ENCODE measurements around the gene PLCD4. TPM values are rescaled to one million over a fixed set of nuclear protein-coding genes. Genes with fewer than 3 reads are reported as not detected.

Gene PLCD4
- total RNA-seq, 4 donors from 2014 or later = 2.6 to 5.8 (median 4.8) TPM

GRCh38 chr2:218659258-218659987 is 51.7 kb downstream of the PLCD4 start, which contains the start of the genes BCS1L and ZNF142:
TSS of gene BCS1L (plus strand) at chr2:218659683. CDS start at chr2:218660988, 1,305 bp downstream.
TSS of gene ZNF142 (minus strand) at chr2:218659623. CDS start at chr2:218656429, 3,194 bp downstream.
- peak; percentile 97 for DNase-seq (ENCODE audit: extremely low spot score)
- intact Hi-C loops (cut with DNase I) = no loop called here
- no peaks in the 10 kb centered on the region for H3K9me3 ChIP-seq

GRCh38 chr2:218659988-218660358 is 52.3 kb downstream of the PLCD4 start:
- no peaks in the 10 kb centered on the region for H3K9me3 ChIP-seq
- 20% methylated on average over 8 of the region's 8 CpGs for WGBS
- intact Hi-C loops (cut with DNase I) = loop anchor here (5.0 kb wide), 1 partner anchor 253 kb away; no protein-coding TSS in a partner anchor

More at GRCh38 chr2:218659258-218659987, 51.7 kb downstream of the PLCD4 start, which contains the start of the genes BCS1L and ZNF142:
- 2% methylated on average over 20 of the region's 49 CpGs for WGBS
- H3K27me3 ChIP-seq = no peaks in the 10 kb centered on the region
- peaks cover 22 to 43% (median 28%) of the 10 kb centered on the region in 4 donors for H3K4me1 ChIP-seq
- H3K36me3 ChIP-seq = peaks cover 43 to 65% (median 49%) of the 10 kb centered on the region in 4 donors
- TF ChIP-seq POLR2A (IDR thresholded peaks at IDR 0.05; ENCODE audit: low read depth) = no peak
- TF ChIP-seq POLR2AphosphoS5 (IDR thresholded peaks at IDR 0.05) = peak; percentile 65 to 81
- peak within 1 kb of the TSS; percentile 76 to 83 (median 78) for H3K27ac ChIP-seq (replicated peaks in 1 of 4)
- peak within 1 kb of the TSS; percentile 81 to 97 (median 88) for H3K4me3 ChIP-seq

DNA sequence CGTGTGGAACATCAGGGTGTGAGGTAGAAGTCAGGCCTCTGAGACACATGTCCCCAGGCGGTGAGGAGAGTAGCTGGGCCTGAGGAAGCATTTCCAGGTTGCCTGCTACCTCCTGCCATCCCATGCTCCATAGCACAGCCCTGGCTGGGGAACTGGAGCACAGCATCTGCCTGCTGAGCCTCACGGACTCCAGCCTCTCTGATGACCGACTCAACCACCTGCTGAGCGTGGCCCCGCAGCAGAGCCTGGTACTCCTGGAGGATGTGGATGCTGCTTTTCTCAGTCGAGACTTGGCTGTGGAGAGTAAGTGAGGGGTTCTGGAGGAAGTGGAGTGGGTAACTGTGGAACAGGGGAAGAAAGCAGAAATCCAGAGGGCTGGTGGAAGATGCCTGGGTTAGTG is 54.7 kb downstream of the PLCD4 start:
- no peak for DNase-seq (ENCODE audit: extremely low spot score)
- peaks cover 55 to 66% (median 62%) of the 10 kb centered on the region in 4 donors for H3K36me3 ChIP-seq
- intact Hi-C loops (cut with DNase I) = loop anchor here (5.0 kb wide), 1 partner anchor 255 kb away; no protein-coding TSS in a partner anchor

More at GRCh38 chr2:218659988-218660358, 52.3 kb downstream of the PLCD4 start:
- Histone ChIP-seq H3K27me3 (no peaks in the 10 kb centered on the region), H3K27ac (replicated peaks in 1 of 4) (peak overlapping the region; percentile 76 to 83 (median 78)), H3K36me3 (peaks cover 44 to 65% (median 50%) of the 10 kb centered on the region in 4 donors), H3K4me3 (peak overlapping the region; percentile 81 to 97 (median 88)), H3K4me1 (peaks cover 22 to 43% (median 28%) of the 10 kb centered on the region in 4 donors)
- TF ChIP-seq POLR2A (IDR thresholded peaks at IDR 0.05; ENCODE audit: low read depth) = no peak
- TF ChIP-seq, protein P1, sequence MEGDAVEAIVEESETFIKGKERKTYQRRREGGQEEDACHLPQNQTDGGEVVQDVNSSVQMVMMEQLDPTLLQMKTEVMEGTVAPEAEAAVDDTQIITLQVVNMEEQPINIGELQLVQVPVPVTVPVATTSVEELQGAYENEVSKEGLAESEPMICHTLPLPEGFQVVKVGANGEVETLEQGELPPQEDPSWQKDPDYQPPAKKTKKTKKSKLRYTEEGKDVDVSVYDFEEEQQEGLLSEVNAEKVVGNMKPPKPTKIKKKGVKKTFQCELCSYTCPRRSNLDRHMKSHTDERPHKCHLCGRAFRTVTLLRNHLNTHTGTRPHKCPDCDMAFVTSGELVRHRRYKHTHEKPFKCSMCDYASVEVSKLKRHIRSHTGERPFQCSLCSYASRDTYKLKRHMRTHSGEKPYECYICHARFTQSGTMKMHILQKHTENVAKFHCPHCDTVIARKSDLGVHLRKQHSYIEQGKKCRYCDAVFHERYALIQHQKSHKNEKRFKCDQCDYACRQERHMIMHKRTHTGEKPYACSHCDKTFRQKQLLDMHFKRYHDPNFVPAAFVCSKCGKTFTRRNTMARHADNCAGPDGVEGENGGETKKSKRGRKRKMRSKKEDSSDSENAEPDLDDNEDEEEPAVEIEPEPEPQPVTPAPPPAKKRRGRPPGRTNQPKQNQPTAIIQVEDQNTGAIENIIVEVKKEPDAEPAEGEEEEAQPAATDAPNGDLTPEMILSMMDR (IDR thresholded peaks at IDR 0.05) = no peak
- TF ChIP-seq POLR2AphosphoS5 (IDR thresholded peaks at IDR 0.05) = no peak
- TF ChIP-seq EP300 (IDR thresholded peaks at IDR 0.05) = no peak
- DNase-seq (ENCODE audit: extremely low spot score) = no peak

DNA sequence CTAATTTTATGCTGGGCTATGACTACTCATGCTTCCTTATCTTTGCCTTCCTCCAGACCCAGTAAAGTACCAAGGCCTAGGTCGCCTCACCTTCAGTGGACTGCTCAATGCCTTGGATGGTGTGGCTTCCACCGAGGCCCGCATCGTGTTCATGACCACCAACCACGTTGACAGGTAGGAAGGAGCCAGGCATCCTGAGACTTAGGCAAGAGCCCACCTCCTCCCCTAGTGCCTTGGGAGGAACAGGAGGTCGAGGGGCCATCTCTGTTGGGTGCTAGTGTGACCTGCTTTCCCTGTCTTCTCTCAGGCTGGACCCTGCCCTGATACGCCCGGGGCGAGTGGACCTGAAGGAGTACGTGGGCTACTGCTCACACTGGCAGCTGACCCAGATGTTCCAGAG is 55.1 kb downstream of the PLCD4 start:
- intact Hi-C loops (cut with DNase I) = loop anchor here (5.0 kb wide), 1 partner anchor 256 kb away; no protein-coding TSS in a partner anchor
- Histone ChIP-seq H3K4me1 (peaks cover 16 to 28% (median 23%) of the 10 kb centered on the region in 4 donors), H3K9me3 (no peaks in the 10 kb centered on the region), H3K27me3 (no peaks in the 10 kb centered on the region), H3K4me3 (no peak overlapping the region), H3K27ac (replicated peaks in 1 of 4) (no peak overlapping the region), H3K36me3 (peaks cover 60 to 66% (median 65%) of the 10 kb centered on the region in 4 donors)
- DNase-seq (ENCODE audit: extremely low spot score) = no peak
- TF ChIP-seq POLR2A (IDR thresholded peaks at IDR 0.05; ENCODE audit: low read depth) = no peak
- TF ChIP-seq POLR2AphosphoS5 (IDR thresholded peaks at IDR 0.05) = no peak
- TF ChIP-seq, protein P1 (IDR thresholded peaks at IDR 0.05) = no peak
- no peak for TF ChIP-seq EP300 (IDR thresholded peaks at IDR 0.05)
- WGBS = 83% methylated on average over 9 of the region's 10 CpGs

More for the DNA sequence above, 54.7 kb downstream of the PLCD4 start:
- Histone ChIP-seq H3K9me3 (no peaks in the 10 kb centered on the region), H3K4me3 (no peak overlapping the region), H3K27me3 (no peaks in the 10 kb centered on the region), H3K27ac (replicated peaks in 1 of 4) (no peak overlapping the region), H3K4me1 (peaks cover 21 to 32% (median 23%) of the 10 kb centered on the region in 4 donors)
- WGBS = 84% methylated on average over 6 of the region's 7 CpGs
- no peak for TF ChIP-seq POLR2AphosphoS5 (IDR thresholded peaks at IDR 0.05)

- no peak overlapping the region for H3K4me3 ChIP-seq
- H3K4me1 ChIP-seq = peaks cover 5 to 17% (median 12%) of the 10 kb centered on the region in 4 donors
- TF ChIP-seq, protein P1 (IDR thresholded peaks at IDR 0.05) = no peak
- TF ChIP-seq POLR2A (IDR thresholded peaks at IDR 0.05; ENCODE audit: low read depth) = no peak
- no peak for TF ChIP-seq EP300 (IDR thresholded peaks at IDR 0.05)
- no peak for TF ChIP-seq POLR2AphosphoS5 (IDR thresholded peaks at IDR 0.05)
- H3K36me3 ChIP-seq = peaks cover 64 to 75% (median 73%) of the 10 kb centered on the region in 4 donors
- intact Hi-C loops (cut with DNase I) = loop anchor here (5.0 kb wide), 1 partner anchor 257 kb away; no protein-coding TSS in a partner anchor
- 88% methylated on average over 4 of the region's 15 CpGs for WGBS
- no peaks in the 10 kb centered on the region for H3K27me3 ChIP-seq
- no peaks in the 10 kb centered on the region for H3K9me3 ChIP-seq
- no peak for DNase-seq (ENCODE audit: extremely low spot score)
- no peak overlapping the region for H3K27ac ChIP-seq (replicated peaks in 1 of 4)
Measured at GRCh38 chr2:218663901-218664300, 56.2 kb downstream of the PLCD4 start.
